GM12864 (cell line): ENCODE measurements around the gene SLC66A2.

Source experiments
- DNase-seq: peaks from one replicate; pipeline ENCODE4 v3.0.0-alpha.2; 2011; ENCODE audit warnings: low read depth
- H3K4me3 ChIP-seq: 2 replicates; pipeline ENCODE4 v1.5.1; 2011; ENCODE audit warnings: mild to moderate bottlenecking, low read depth, low read length, control low read depth
- CTCF ChIP-seq: IDR thresholded peaks from 2 replicates; pipeline ENCODE4 v1.5.1; 2011; ENCODE audit warnings: low read depth, mild to moderate bottlenecking, moderate library complexity, low read length, control low read depth, inconsistent platforms; ENCODE audit errors: missing control alignments

SLC66A2 gene

GRCh38 chr18:79944126-79944731 lies 7.2 kb downstream of the SLC66A2 start:
- DNase-seq = no peak
- no peak for TF ChIP-seq CTCF
- no peak overlapping the region for H3K4me3 ChIP-seq

GRCh38 chr18:79943608-79944125 lies 7.8 kb downstream of the SLC66A2 start:
- DNase-seq = no peak
- no peak for TF ChIP-seq CTCF
- H3K4me3 ChIP-seq = no peak overlapping the region

- no peak for TF ChIP-seq CTCF
- DNase-seq = no peak
- H3K4me3 ChIP-seq = no peak overlapping the region
Measured at GRCh38 chr18:79942786-79943607, 8.5 kb downstream of the SLC66A2 start.

- DNase-seq = no peak
- TF ChIP-seq CTCF = no peak
- no peak overlapping the region for H3K4me3 ChIP-seq
Measured at GRCh38 chr18:79942211-79942610, 9.2 kb downstream of the SLC66A2 start.

GRCh38 chr18:79941473-79942119 lies 9.9 kb downstream of the SLC66A2 start:
- DNase-seq = no peak
- no peak for TF ChIP-seq CTCF
- no peak overlapping the region for H3K4me3 ChIP-seq

GRCh38 chr18:79940814-79941472 lies 10.5 kb downstream of the SLC66A2 start:
- no peak for TF ChIP-seq CTCF
- H3K4me3 ChIP-seq = no peak overlapping the region
- DNase-seq = no peak
